CD4-positive, alpha-beta T cell treated with Interleukin-1 beta for 1 hour (primary cell): ENCODE data around the gene CCDC167.
"Not testable (repeated sequence)": the region's sequence is repeated elsewhere in the genome, so short reads cannot be mapped to it uniquely, and the experiment has no call there.

ENCODE experiments used
- DNase-seq, 2 donors: peaks; one replicate each; pipeline ENCODE4 v3.0.0-alpha.2; 2020 to 2022

Gene CCDC167

DNA sequence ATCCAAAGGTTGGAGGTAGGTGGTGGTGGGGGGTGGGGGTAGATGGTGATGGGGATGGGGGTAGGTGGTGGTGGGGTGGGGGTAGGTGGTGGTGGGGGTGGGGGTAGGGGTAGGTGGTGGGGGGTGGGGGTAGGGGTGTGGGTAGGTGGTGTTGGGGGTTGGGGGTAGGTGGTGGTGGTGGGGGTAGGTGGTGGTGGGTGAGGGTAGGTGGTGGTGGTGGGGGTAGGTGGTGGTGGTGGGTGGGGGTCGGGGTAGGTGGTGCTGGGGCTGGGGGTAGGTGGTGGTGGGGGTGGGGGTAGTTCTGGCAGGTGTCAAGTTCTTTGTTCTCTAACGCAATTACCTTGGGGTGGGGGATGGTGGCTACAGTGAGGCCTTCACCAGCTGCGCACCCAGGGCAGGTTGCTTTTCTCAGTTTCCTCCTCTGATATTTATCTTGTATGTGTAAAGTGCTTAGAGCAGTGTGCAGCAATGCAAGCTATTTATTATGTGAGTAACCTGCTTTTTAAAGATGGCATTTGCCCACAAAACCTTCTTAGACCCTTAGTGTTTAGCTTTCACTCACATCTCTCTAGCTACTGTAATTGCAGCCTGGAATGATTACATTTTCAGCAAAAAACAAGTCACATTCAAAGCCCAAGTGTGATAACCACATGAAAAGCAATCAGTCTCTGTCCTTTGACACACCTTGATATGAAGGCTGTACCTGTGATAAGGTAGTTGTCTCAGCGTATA is 8.2 kb upstream of the CCDC167 start:
- peak; percentile 47 to 66 for DNase-seq

DNA sequence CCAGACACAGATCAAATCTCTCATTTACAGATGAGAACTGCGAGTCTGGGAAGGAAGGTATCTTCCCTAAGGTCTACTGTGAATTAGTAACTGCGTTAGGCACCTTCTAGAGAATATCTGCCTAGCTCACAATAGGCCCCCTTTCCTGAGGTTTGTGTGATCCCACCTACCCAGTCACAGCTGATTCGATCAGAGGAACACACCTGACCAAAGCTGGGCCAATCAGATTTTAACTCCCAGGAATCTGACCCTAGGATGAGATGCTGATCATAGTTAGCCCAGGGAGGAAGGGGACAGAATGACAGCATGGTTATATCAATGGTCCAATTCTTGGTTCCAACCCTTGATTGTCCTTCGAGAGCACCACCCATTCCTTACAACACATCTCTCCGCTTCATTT is 7.4 kb upstream of the CCDC167 start:
- DNase-seq = no peak

DNA sequence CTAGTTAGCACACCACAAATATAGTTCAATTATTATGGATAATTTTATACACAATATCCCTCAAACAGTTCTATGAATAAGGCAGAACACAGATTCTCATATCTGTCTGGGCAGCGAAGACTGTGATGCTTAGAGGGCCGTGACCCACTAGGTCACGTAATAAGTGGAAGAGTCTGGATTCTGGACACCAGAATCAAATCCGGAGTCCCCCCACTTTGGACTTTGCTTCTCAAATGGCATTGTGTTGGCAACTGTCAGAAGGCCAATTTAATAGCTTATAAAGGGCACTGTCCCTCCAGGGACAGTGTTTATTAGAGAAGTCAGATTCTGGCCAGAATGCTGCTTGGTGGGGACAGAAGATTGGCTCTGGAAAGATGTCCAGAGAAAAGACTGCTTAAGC is 6.8 kb upstream of the CCDC167 start:
- DNase-seq = no peak

DNA sequence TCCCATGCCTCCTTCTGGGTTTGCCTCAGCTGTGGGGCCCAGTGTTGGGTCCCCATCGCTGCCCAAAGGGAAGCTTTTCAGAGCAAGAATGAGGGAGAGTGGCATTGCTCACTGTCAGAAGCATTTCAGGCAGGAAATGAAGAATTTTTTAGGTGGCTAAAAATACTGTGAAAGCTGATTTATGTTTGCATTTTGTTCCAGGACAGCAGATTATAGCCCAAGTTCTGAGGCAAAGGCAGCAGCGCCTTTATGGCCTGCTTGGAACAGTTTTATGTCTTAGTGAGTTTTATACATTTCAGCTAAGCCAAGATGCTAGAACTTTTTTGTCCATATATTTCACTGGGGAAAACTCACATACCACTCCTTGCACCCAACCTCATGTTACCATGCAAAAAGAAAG is 4.3 kb upstream of the CCDC167 start:
- no peak for DNase-seq

DNA sequence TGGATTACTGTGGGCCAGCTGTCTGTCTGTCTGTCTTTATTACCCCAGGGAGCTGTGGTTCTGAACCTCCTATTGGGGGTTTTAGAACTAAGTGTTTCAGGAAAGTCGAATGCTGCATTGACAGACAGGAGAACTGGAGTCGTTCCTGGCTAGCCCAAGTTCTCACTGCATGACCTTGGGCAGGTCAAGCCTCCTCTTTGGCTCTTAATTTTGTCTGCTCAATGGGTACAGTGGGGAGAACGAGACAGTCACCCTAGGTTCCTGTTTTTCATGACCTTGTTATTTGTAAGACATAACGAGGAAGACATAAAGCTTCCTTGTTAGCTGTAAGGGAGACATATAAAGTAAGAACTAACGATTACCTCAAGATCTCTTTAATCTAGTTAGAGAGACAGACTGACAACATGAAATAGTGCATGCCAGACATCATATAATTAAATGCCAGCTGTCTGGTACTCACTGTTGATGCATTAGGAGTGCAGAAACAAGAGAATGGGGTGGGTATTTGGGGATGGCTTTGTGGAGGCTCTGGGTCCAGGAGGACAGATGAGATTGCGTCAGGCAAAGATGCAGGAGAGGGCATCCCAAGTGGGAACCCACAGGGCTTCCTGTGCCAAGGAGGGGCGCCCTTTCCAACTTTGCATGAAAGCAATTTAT is 3.7 kb upstream of the CCDC167 start:
- no peak for DNase-seq

DNA sequence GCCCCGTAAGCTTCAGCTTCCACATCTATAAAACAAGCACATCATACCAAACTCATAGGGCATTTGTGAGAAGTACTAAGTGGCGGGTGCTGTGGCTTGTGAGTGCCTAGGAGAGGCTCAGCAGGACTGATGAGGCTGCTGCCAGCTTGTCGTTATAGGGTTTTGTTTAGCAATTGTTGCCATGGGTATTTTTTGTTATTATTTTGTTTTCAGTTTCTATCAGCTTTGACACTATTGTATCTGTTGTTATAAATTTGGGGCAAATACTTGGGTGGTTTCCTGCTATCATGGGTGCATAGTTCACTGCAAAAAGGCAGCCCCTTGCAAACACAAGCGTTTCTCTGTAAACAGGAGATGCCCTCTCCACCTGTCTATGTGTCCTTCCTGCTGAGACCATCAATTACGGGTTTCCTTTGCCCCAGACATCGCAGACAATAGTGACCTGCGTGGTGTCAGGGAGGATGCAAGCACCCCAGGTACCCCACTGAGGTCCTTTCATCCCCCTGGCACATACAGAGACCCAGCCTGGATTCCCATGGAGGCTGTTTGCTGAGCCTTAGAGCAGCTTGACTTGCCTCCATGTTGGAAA is 3.1 kb upstream of the CCDC167 start:
- DNase-seq = peak; percentile 86 to 88

DNA sequence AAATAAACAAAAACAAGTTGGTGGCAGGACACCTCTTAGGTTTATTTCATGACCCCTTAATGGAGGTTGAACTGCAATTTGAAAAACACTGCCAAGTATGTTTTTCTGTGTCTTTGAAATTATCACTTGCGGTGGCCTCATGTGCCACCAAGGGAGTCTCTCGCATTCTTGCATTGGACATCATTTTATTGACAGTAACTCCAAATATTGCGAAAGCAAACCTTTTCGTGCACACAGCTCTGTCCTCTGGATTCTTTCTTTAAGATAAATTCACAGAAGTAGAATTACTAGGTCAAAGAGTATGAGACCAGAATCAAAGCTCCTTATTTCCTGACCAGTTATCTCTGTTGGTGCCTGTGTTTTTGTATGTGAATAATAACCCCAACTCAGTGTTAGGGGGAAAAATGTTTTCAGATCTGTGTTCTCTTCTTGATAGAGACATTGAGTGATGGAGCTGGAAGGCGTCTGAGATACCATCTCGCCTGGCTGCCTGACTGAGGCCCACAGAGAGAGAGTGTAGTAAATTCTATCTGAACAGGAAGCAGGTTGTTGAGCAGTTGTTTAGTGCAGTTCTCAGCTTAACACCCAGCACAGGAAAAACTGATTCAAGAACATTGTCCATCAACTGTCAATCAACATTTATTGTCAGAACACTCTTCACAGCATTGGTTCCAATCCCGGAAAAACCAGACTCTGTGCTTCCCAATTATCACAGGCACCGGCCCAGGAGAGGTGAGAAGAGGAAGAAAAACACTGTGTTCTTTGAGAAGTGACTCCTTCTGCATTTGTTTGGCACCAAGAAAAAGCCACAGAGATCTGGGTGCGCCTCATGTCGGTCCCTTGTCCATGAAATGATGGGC is 2.2 kb upstream of the CCDC167 start:
- DNase-seq = peak; percentile 52 to 70

DNA sequence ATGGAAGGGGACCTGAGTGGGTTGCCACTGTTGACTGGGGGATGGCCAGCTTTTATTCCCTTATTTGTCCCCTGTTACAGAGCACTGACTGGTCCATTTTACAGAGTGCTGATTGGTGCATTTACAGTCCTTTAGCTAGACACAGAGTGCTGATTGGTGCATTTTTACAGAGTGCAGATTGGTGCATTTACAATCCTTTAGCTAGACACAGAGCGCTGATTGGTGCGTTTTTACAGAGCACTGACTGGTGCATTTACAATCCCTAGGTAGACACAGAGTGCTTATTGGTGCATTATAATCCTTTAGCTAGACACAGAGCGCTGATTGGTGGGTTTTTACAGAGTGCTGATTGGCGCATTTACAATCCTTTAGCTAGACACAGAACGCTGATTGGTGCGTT is 1.2 kb upstream of the CCDC167 start:
- DNase-seq = not testable (repeated sequence)

DNA sequence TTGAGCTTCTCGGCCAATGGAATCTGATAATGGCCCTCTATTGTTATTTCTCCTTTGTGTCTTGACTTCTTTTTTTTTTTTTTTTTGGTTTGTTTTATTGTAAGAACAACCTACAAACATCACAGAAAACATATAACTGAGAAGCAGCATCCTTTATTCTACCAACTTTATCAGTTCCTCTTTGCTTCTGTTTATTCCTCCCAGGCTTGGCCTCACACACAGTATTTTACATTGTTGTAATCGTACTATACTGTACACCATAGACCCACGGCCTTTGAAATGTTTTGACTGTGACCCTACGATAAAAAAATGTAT is 558 bp upstream of the CCDC167 start:
- DNase-seq = no peak

DNA sequence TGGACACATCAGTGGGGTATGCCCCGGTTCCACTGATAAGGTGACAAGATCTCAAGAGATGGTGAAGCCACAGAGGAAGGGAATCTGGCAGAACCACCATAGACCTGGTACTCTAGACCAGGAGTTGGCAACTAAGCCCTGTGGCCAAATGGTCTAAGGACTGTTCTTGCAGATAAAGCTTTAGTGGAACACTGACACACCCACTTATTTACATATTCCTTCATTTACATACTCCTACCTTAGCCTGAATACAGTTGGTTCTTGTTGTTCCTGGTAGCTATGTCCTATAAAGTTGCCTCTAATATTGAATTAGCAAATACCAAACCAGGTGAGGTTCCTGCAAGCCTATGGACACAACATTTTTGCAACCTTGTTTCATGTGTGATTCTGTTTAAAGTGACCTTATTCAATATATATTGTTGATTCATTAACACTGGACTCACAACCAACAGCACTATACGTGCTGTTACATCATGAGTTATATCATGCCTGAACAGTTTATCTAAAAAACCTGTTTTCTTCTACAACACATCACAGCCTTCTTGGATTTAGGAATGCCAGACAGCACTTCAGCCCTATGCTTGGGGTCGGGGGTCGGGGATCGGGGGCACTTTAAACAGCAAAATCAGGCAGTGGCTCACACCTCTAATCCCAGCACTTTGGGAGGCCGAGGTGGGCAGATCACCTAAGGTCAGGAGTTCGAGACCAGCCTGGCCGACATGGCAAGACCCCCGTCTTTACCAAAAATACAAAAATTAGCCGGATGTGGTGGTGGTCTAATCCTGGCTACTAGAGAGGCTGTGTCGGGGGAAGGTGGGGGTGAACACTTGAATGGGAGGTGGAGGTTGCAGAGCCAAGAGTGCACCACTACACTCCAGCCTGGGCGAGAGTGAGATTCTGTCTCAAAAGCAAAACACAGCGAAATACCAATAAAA is 2.5 kb downstream of the CCDC167 start:
- DNase-seq = no peak

DNA sequence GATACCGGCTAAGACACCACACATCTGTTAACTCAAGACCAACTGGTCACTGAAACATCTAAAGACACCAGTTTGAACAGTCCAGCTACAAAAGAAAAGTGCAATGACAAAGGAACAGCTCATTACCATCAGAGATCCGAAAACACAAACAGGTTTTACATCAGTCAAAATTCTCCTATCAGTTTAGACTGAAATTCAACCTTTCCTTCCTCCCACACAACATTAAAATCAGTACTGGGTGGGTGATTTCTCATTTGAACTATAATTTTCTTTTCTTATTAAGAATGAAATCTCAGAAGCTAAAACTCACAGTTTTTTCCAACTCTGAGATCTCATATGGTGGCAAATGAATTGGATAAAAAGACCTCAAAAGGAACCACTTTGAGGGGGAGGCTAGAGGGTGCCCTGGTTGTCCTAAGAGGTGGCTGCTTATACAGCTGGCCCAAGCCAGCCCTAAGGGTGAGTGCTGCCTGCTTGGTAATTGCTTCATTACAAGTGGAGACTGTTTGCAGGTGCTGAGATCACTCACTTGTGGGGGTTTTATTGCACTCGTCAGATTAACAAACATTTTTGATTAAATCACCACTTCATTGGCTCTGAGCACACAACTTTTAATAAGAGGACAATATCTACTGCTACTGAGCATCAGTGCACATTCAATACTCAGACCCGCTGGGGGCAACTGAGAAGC is 4.3 kb downstream of the CCDC167 start:
- DNase-seq = no peak

DNA sequence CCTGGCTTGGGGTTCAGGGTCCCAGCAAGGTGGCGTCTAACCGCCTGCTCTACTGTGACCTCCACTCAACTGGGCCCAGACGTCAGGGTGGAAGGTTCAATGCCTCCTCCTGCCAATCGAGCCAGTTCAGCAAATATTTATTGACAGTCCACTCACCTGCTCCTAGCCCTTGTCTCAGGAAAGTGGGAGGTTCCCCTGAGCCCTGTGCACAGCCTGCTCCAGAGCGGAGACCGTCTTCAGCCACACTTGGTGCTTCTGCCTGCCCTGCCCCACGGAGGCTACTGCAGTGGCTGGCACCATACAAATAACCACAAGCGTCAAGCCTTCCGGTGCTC is 6.1 kb downstream of the CCDC167 start:
- DNase-seq = no peak

DNA sequence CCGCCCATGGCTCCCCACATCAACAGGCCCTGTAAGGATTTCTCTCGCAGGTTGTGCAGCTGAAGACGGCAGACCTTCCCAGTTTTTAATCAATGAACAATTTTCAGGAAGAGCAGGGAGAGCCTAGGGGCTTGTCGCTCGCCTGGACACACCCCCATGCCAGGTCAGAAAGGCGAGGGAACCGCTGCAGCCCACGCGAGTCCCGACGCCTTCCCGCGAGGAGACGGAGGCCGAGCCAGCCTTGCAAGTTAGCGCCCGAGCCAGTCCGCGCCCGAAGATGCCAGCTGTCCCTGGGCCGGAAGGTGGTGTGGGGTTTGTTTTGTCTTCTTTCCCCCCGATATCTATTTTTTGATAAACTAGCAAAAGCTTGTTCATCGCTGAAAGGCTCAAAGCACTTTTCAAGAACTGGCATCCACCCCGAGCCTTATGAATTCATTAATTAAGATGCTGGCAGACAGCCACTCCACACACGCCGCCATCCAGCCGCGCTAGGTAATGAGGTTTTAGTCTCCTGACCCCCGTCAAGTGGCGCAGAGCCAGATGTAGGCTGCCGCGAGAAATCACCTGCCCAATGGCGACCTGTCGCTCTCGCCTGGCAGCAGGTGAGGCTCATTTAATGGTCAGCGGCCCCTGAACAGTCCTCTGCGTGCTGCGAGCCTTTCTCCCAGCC is 6.6 kb downstream of the CCDC167 start:
- DNase-seq = no peak

DNA sequence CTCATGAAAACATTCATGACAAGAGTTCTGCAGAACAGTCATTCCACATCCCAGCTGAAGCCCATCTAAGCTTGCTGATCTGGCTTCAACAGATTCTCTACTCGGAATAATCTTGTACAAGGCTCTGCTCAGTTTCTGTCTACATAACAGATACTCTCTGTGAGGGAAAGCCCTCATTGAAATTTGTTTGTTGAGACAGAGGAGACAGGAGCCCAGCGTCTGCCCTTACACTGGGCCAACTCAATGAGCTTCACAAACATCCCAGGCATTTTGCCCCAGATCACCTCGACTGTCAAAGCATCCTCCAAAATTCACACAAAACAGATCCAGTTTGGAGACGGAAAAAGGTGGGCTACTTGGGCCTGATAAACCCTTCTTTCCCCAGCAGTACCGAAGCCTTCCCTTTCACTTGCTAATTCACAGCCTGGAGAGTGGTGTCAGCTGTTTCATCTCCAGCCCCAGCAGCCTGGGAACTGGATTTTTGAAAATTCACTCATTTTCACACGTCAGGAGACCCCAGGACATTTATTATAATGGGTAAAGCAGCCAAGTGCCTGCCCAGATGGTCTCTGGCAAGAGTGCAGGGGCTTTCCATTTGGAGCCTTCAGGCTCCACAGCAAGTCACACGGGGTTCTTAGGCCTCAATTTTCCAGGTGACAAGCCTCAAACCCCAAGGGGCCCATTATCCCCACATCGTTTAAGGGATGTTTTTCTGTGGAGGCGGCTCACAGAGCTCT is 7.3 kb downstream of the CCDC167 start:
- DNase-seq = no peak

DNA sequence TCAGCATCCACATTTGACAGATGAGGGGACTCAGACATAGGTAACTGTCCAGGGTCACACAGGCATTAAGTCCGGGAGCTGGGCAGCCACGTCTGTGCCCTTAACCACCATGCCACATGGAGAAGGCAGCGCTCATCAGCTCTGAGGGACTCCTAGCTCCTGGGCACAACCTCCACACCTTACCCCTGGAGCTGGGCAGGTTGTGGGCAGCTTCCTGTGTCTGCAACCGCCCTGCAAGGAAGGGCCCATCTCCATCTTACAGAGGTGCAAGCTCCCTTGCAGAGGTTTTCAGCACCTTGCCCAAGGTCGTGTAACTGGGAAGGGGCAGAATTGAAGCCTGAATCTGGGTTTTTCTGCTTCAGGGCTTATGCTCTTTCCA is 7.9 kb downstream of the CCDC167 start:
- DNase-seq = no peak

DNA sequence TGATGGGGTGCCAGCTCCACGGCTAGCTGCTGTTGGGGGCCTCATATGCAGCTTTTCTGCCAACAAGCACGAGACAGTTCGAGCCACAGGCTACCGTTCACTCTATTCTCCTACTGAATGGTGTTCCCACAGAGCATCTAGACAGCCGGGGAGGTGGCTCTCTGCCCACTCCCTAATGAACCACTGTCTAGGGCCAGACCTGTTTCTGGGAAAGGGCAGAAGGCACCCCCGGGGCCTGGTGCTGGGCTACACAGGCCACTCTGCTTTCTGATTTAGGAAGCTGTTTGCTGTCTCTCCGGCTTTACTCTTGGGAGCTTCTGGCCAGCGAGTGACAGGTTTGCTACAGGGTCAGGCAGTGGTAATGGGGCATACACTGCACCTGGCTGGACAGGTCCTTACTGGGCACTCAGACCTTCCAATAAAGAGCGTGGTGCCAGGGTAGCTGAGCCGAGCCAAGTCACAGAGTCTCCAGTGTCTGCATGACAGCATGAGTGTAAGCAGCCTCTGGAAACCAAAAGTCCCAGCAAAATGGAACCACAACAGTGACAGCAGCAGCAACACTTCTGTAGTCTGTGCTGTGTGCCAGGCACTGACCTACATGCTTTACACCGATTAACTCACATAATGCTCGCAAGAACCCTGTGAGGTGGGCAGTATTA is 8.4 kb downstream of the CCDC167 start:
- DNase-seq = no peak

DNA sequence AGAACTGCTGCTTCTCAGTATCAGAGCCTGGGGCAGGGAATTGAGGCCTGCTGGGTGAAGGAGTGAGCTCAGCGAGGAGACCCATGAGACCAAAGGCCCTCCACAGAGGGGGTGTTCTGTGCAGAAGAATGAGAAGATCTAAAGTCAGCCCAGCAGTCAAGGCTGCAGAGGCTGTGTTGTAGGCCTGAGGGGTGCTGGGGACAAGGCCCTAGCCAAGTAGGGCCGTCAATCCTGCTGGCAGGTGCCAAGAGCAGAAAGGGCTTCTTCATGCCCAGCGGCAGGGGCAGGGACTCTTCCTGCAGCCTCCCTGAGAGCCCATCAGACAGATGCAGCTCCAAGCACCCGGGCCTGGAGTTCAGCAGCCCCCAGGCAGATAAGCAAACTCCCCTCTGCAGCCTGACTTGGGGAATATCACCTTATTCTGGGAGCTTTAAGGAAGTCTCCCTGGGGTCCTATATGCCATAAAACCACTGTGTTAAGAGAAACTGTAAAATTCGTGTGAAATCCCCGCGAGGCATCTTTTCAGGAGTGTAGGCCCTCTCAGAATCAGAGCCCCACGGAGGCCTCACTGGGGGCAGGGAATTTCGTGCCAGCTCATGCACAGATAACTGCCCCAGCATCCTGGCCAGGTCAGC is 9.0 kb downstream of the CCDC167 start:
- DNase-seq = no peak

DNA sequence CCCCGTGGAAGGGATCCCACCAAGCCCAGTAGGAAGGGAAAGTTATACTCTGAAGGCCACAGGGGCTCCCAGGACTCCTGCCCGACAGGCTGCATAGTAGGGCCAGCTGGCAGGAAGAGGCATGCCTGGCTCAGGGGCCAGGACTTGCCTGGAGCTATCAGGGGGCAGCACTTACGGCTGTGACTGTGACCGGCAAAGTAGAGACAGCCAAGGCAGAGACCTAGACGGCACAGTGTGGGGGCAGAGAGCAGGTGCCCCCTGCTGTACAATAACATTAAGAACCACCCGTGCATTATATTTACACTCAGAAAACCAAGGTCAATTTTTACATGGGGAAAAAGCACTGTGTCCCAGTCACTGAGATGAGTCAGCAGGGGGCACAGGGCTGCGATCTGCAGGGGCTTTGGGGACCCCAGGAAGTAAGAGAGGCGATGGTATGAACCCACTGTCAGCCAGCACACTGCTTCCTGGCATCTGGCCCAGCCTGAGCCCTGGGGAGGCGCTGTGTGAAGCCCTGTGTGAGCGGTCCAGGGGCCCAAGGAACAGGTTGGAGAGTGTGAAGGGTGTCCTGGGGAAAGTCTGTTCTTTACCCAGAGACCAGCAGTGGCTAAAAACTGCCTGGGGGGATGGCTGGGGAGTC is 9.9 kb downstream of the CCDC167 start:
- DNase-seq = peak; percentile 8 to 35

DNA sequence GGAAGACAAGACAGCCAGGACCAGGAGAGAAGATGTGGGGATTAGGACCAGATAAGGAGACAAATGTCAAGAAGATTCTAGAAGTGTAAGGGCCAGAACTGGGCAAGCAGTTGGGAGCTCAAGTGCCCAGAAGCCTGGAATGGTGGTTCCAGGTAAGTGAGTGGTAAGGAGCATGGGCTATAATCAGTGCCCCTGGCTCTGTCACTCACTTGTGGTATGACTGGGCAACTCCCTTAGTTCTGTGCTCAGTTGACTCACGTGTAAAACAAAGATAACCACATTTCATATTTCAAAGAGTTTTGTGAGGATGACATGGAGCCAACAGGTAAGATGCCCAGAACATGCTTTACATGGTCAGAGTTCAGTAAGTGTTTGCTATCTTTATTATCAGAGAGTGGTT is 11.2 kb downstream of the CCDC167 start:
- no peak for DNase-seq
